H1 (cell line): ENCODE results near the gene TMEM223.

Source experiments
- BRCA1 ChIP-seq: IDR thresholded peaks from 2 replicates; pipeline ENCODE4 v1.6.1; 2012; ENCODE audit warnings: low read depth, low read length, improper control_type of control experiment
- HDAC2 ChIP-seq, 2 experiments: fragments of 300-600 bp in 1 of 2; sonication (generic) in 1 of 2; IDR thresholded peaks; 2 replicates each; pipeline ENCODE4 v1.6.1; 2011 to 2012; ENCODE audit warnings: low read depth in 2 of 2, low read length in 2 of 2, mild to moderate bottlenecking in 2 of 2, moderate library complexity in 2 of 2, borderline replicate concordance in 1 of 2, inconsistent platforms in 1 of 2
- POLR2A ChIP-seq, 2 experiments: IDR thresholded peaks; 1 replicate in 1 of 2; 2 replicates in 1 of 2; pipeline ENCODE4 v1.6.1; 2011; ENCODE audit warnings: low read depth in 2 of 2, low read length in 2 of 2, mild to moderate bottlenecking in 2 of 2; ENCODE audit errors: control extremely low read depth in 1 of 2
- RAD21 ChIP-seq, 2 experiments: IDR thresholded peaks in 1 of 2; conservative IDR thresholded peaks in 1 of 2; 2 replicates each; pipeline ENCODE4 v1.6.1; 2011; ENCODE audit warnings: low read depth in 2 of 2, low read length in 2 of 2, improper control_type of control experiment in 1 of 2, inconsistent platforms in 1 of 2, mild to moderate bottlenecking in 1 of 2, moderate library complexity in 1 of 2
- SIN3A ChIP-seq, 2 experiments: IDR thresholded peaks in 1 of 2; conservative IDR thresholded peaks in 1 of 2; 2 replicates each; pipeline ENCODE4 v1.6.1; 2011 to 2012; ENCODE audit warnings: low read length in 2 of 2, improper control_type of control experiment in 1 of 2, low read depth in 1 of 2, mild to moderate bottlenecking in 1 of 2
- TF ChIP-seq, protein P1 (sequence below), 3 experiments: IDR thresholded peaks; 1 replicate in 2 of 3; 2 replicates in 1 of 3; pipeline versions ENCODE4 v1.5.1 to v1.6.1; 2011; ENCODE audit warnings: low read length in 3 of 3, mild to moderate bottlenecking in 3 of 3, inconsistent platforms in 2 of 3, low read depth in 1 of 3, moderate library complexity in 1 of 3; ENCODE audit not compliant: insufficient read depth in 1 of 3; ENCODE audit errors: control extremely low read depth in 1 of 3
- TF ChIP-seq, protein P2 (sequence below): IDR thresholded peaks from 2 replicates; pipeline ENCODE4 v1.6.1; 2012; ENCODE audit warnings: inconsistent platforms

DNA sequence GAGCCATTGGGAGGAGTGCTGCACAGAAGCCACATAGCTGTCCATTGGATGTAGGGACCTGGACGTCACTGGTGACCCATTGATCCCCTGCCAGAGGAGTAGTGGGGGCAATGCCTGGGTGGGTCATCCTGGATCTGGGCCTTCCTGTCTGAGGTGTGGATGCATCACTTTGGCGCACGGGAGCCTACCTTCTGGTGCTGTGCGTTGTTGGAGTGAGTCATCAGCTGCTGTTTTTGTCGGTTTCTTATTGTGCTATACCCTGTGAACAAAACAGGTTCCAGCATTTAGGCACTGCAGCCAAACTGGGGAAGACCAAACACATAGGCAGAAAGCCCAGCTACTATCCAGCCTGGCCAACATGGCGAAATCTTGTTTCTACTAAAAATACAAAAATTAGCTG, 17.4 kb downstream of the TMEM223 start:
- TF ChIP-seq SIN3A (conservative IDR thresholded peaks at IDR 0.05 in 1 of 2, IDR thresholded peaks at IDR 0.05 in 1 of 2; ENCODE audit: low read depth in 1 of 2, low read length in 2 of 2) (no peak), POLR2A (IDR thresholded peaks at IDR 0.05; ENCODE audit: control extremely low read depth in 1 of 2, low read depth in 2 of 2, low read length in 2 of 2) (no peak), RAD21 (IDR thresholded peaks at IDR 0.05 in 1 of 2, conservative IDR thresholded peaks at IDR 0.05 in 1 of 2; ENCODE audit: low read depth in 2 of 2, low read length in 2 of 2) (no peak), BRCA1 (no peak), HDAC2 (IDR thresholded peaks at IDR 0.05; ENCODE audit: borderline replicate concordance in 1 of 2, low read depth in 2 of 2, low read length in 2 of 2) (no peak)
- TF ChIP-seq, protein P1, sequence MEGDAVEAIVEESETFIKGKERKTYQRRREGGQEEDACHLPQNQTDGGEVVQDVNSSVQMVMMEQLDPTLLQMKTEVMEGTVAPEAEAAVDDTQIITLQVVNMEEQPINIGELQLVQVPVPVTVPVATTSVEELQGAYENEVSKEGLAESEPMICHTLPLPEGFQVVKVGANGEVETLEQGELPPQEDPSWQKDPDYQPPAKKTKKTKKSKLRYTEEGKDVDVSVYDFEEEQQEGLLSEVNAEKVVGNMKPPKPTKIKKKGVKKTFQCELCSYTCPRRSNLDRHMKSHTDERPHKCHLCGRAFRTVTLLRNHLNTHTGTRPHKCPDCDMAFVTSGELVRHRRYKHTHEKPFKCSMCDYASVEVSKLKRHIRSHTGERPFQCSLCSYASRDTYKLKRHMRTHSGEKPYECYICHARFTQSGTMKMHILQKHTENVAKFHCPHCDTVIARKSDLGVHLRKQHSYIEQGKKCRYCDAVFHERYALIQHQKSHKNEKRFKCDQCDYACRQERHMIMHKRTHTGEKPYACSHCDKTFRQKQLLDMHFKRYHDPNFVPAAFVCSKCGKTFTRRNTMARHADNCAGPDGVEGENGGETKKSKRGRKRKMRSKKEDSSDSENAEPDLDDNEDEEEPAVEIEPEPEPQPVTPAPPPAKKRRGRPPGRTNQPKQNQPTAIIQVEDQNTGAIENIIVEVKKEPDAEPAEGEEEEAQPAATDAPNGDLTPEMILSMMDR (IDR thresholded peaks at IDR 0.05; ENCODE audit: control extremely low read depth in 1 of 3, insufficient read depth in 1 of 3, low read depth in 1 of 3, low read length in 3 of 3), result no peak
- TF ChIP-seq, protein P2, sequence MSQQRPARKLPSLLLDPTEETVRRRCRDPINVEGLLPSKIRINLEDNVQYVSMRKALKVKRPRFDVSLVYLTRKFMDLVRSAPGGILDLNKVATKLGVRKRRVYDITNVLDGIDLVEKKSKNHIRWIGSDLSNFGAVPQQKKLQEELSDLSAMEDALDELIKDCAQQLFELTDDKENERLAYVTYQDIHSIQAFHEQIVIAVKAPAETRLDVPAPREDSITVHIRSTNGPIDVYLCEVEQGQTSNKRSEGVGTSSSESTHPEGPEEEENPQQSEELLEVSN, result no peak
